GM23338 (cell line): ENCODE data around the gene CABYR. TPM values are rescaled to one million over a fixed set of nuclear protein-coding genes. Genes with fewer than 3 reads are reported as not detected.

Experiments used
- ATAC-seq: fragments of 200-7000 bp; cut with Tn5 transposase; 3 replicates; pipeline ENCODE4 v1.9.1; 2020
- DNase-seq: peaks from one replicate; pipeline ENCODE4 v3.0.0-alpha.2; 2015; ENCODE audit warnings: low spot score
- H2AFZ ChIP-seq: fragments of 200-600 bp; sonication (generic); 2 replicates; pipeline ENCODE4 v1.8.0; 2016; ENCODE audit warnings: antibody characterized with exemption, mild to moderate bottlenecking, moderate library complexity
- H3F3A ChIP-seq: fragments of 200-600 bp; sonication (generic); replicated peaks from 2 replicates; pipeline ENCODE4 v1.8.0; 2017; ENCODE audit warnings: antibody characterized with exemption, mixed run types, low read depth
- H3K27ac ChIP-seq: fragments of 200-600 bp; sonication (generic); 2 replicates; pipeline ENCODE4 v1.6.1; 2016; ENCODE audit warnings: low read depth
- H3K27me3 ChIP-seq: fragments of 200-600 bp; sonication (generic); 2 replicates; pipeline ENCODE4 v1.8.0; 2016; ENCODE audit warnings: mild to moderate bottlenecking, mixed run types, moderate library complexity; ENCODE audit not compliant: insufficient read depth
- H3K36me3 ChIP-seq: fragments of 200-600 bp; sonication (generic); 2 replicates; pipeline ENCODE4 v1.8.0; 2016; ENCODE audit warnings: mild to moderate bottlenecking; ENCODE audit not compliant: insufficient read depth
- H3K4me1 ChIP-seq: fragments of 200-600 bp; sonication (generic); 2 replicates; pipeline ENCODE4 v1.8.0; 2016; ENCODE audit warnings: mild to moderate bottlenecking, moderate library complexity; ENCODE audit not compliant: insufficient read depth
- H3K4me2 ChIP-seq: fragments of 200-600 bp; sonication (generic); 2 replicates; pipeline ENCODE4 v1.7.1; 2017; ENCODE audit warnings: mixed run types
- H3K4me3 ChIP-seq: fragments of 200-600 bp; sonication (generic); 2 replicates; pipeline ENCODE4 v1.6.1; 2016; ENCODE audit warnings: mixed run types
- H3K79me2 ChIP-seq: fragments of 200-600 bp; sonication (generic); replicated peaks from 2 replicates; pipeline ENCODE4 v1.8.0; 2017; ENCODE audit warnings: mild to moderate bottlenecking; ENCODE audit not compliant: insufficient read depth
- H3K9me2 ChIP-seq: fragments of 200-600 bp; sonication (generic); 2 replicates; pipeline ENCODE4 v1.8.0; 2017; ENCODE audit not compliant: insufficient read depth
- H4K20me1 ChIP-seq: fragments of 200-600 bp; sonication (generic); replicated peaks from 2 replicates; pipeline ENCODE4 v1.8.0; 2017; ENCODE audit warnings: mild to moderate bottlenecking; ENCODE audit not compliant: insufficient read depth
- H3K27ac Mint-ChIP-seq: 2 replicates; pipeline ENCODE4 v1.8.0; 2020; ENCODE audit warnings: inconsistent platforms, mild to moderate bottlenecking, moderate library complexity, mixed read lengths
- H3K27me3 Mint-ChIP-seq: 3 replicates; pipeline ENCODE4 v1.8.0; 2022; ENCODE audit warnings: low read depth, mild to moderate bottlenecking, moderate library complexity, mixed read lengths, inconsistent platforms; ENCODE audit not compliant: insufficient read depth, poor library complexity
- H3K36me3 Mint-ChIP-seq: 3 replicates; pipeline ENCODE4 v1.8.0; 2021; ENCODE audit warnings: low read depth, mild to moderate bottlenecking, inconsistent platforms, moderate library complexity, mixed read lengths
- H3K4me1 Mint-ChIP-seq: 3 replicates; pipeline ENCODE4 v1.8.0; 2020; ENCODE audit warnings: mild to moderate bottlenecking, inconsistent platforms, mixed read lengths
- H3K4me3 Mint-ChIP-seq: 3 replicates; pipeline ENCODE4 v1.8.0; 2021; ENCODE audit warnings: moderate library complexity, mild to moderate bottlenecking, inconsistent platforms, mixed read lengths
- H3K9me3 Mint-ChIP-seq: 3 replicates; pipeline ENCODE4 v1.8.0; 2020; ENCODE audit warnings: moderate library complexity, mild to moderate bottlenecking, inconsistent platforms, mixed read lengths
- EZH2 ChIP-seq: fragments of 200-600 bp; sonication (generic); IDR thresholded peaks from one replicate; pipeline ENCODE4 v1.8.0; 2017; ENCODE audit warnings: antibody characterized with exemption, mild to moderate bottlenecking, low read depth; ENCODE audit not compliant: unreplicated experiment
- EZH2phosphoT487 ChIP-seq: fragments of 200-600 bp; sonication (generic); IDR thresholded peaks from one replicate; pipeline ENCODE4 v1.8.1; 2018; ENCODE audit warnings: antibody characterized with exemption; ENCODE audit not compliant: unreplicated experiment
- NANOG ChIP-seq: IDR thresholded peaks from 2 replicates; pipeline ENCODE4 v1.6.1; 2016; ENCODE audit warnings: antibody characterized with exemption, borderline replicate concordance
- POLR2AphosphoS5 ChIP-seq: IDR thresholded peaks from 2 replicates; pipeline ENCODE4 v1.6.1; 2016; ENCODE audit warnings: antibody characterized with exemption, low read depth
- STAT1 ChIP-seq: IDR thresholded peaks from one replicate; pipeline ENCODE4 v1.6.1; 2016; ENCODE audit warnings: antibody characterized with exemption; ENCODE audit not compliant: unreplicated experiment
- ZNF114 ChIP-seq: fragments of 250-450 bp; sonication (Bioruptor Pico); IDR thresholded peaks from 2 replicates; pipeline ENCODE4 v1.5.0; 2020; ENCODE audit warnings: mild to moderate bottlenecking, moderate library complexity
- polyA plus RNA-seq: library from polyadenylated mRNA; unstranded; fragments of >200 nt; fragmentation: Nextera tagmentation; extraction: Ambion mirVana; gene quantifications from 2 replicates; pipeline ENCODE4 v1.2.1, GENCODE V29; 2016
- total RNA-seq: library from RNA; depleted of rRNA; stranded (reverse); fragments of >200 nt; shearing (Covaris generic); gene quantifications from 2 replicates; pipeline ENCODE4 v1.2.3, GENCODE V29; 2014
- TF ChIP-seq, protein P1 (sequence below): IDR thresholded peaks from 2 replicates; pipeline ENCODE4 v1.6.1; 2016; ENCODE audit warnings: antibody characterized with exemption
- TF ChIP-seq, protein P2 (sequence below): IDR thresholded peaks from one replicate; pipeline ENCODE4 v1.6.1; 2018; ENCODE audit warnings: antibody characterized with exemption; ENCODE audit not compliant: unreplicated experiment
- TF ChIP-seq, protein P3 (sequence below): fragments of 250-450 bp; sonication (Bioruptor Pico); IDR thresholded peaks from 2 replicates; pipeline ENCODE4 v1.5.0; 2020; ENCODE audit warnings: mild to moderate bottlenecking, moderate library complexity

The CABYR gene
- total and polyA plus RNA-seq, 2 experiments from 2014 or later: 24.0 to 48.4 TPM

- Mint-ChIP-seq H3K4me3 (no peak overlapping the region), H3K27ac (no peak overlapping the region), H3K4me1 (peaks cover 11% of the 10 kb centered on the region), H3K27me3 (peaks cover 6% of the 10 kb centered on the region), H3K36me3 (no peaks in the 10 kb centered on the region; the same call in 2 of the 3 replicates), H3K9me3 (no peaks in the 10 kb centered on the region)
- Histone ChIP-seq H3K27me3 (no peaks in the 10 kb centered on the region), H3K79me2 (no peaks in the 10 kb centered on the region), H3K4me1 (no peaks in the 10 kb centered on the region), H3K36me3 (no peaks in the 10 kb centered on the region), H4K20me1 (peaks cover 4% of the 10 kb centered on the region), H3K9me2 (no peaks in the 10 kb centered on the region), H3K4me3 (no peak overlapping the region), H2AFZ (no peak overlapping the region), H3F3A (no peaks in the 10 kb centered on the region), H3K27ac (no peak overlapping the region), H3K4me2 (no peak overlapping the region)
- TF ChIP-seq, protein P1, sequence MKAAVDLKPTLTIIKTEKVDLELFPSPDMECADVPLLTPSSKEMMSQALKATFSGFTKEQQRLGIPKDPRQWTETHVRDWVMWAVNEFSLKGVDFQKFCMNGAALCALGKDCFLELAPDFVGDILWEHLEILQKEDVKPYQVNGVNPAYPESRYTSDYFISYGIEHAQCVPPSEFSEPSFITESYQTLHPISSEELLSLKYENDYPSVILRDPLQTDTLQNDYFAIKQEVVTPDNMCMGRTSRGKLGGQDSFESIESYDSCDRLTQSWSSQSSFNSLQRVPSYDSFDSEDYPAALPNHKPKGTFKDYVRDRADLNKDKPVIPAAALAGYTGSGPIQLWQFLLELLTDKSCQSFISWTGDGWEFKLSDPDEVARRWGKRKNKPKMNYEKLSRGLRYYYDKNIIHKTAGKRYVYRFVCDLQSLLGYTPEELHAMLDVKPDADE: no peak
- TF ChIP-seq EZH2: no peak
- TF ChIP-seq, protein P2, sequence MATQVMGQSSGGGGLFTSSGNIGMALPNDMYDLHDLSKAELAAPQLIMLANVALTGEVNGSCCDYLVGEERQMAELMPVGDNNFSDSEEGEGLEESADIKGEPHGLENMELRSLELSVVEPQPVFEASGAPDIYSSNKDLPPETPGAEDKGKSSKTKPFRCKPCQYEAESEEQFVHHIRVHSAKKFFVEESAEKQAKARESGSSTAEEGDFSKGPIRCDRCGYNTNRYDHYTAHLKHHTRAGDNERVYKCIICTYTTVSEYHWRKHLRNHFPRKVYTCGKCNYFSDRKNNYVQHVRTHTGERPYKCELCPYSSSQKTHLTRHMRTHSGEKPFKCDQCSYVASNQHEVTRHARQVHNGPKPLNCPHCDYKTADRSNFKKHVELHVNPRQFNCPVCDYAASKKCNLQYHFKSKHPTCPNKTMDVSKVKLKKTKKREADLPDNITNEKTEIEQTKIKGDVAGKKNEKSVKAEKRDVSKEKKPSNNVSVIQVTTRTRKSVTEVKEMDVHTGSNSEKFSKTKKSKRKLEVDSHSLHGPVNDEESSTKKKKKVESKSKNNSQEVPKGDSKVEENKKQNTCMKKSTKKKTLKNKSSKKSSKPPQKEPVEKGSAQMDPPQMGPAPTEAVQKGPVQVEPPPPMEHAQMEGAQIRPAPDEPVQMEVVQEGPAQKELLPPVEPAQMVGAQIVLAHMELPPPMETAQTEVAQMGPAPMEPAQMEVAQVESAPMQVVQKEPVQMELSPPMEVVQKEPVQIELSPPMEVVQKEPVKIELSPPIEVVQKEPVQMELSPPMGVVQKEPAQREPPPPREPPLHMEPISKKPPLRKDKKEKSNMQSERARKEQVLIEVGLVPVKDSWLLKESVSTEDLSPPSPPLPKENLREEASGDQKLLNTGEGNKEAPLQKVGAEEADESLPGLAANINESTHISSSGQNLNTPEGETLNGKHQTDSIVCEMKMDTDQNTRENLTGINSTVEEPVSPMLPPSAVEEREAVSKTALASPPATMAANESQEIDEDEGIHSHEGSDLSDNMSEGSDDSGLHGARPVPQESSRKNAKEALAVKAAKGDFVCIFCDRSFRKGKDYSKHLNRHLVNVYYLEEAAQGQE: no peak
- no peak for TF ChIP-seq STAT1
- no peak for TF ChIP-seq POLR2AphosphoS5
- TF ChIP-seq, protein P3, sequence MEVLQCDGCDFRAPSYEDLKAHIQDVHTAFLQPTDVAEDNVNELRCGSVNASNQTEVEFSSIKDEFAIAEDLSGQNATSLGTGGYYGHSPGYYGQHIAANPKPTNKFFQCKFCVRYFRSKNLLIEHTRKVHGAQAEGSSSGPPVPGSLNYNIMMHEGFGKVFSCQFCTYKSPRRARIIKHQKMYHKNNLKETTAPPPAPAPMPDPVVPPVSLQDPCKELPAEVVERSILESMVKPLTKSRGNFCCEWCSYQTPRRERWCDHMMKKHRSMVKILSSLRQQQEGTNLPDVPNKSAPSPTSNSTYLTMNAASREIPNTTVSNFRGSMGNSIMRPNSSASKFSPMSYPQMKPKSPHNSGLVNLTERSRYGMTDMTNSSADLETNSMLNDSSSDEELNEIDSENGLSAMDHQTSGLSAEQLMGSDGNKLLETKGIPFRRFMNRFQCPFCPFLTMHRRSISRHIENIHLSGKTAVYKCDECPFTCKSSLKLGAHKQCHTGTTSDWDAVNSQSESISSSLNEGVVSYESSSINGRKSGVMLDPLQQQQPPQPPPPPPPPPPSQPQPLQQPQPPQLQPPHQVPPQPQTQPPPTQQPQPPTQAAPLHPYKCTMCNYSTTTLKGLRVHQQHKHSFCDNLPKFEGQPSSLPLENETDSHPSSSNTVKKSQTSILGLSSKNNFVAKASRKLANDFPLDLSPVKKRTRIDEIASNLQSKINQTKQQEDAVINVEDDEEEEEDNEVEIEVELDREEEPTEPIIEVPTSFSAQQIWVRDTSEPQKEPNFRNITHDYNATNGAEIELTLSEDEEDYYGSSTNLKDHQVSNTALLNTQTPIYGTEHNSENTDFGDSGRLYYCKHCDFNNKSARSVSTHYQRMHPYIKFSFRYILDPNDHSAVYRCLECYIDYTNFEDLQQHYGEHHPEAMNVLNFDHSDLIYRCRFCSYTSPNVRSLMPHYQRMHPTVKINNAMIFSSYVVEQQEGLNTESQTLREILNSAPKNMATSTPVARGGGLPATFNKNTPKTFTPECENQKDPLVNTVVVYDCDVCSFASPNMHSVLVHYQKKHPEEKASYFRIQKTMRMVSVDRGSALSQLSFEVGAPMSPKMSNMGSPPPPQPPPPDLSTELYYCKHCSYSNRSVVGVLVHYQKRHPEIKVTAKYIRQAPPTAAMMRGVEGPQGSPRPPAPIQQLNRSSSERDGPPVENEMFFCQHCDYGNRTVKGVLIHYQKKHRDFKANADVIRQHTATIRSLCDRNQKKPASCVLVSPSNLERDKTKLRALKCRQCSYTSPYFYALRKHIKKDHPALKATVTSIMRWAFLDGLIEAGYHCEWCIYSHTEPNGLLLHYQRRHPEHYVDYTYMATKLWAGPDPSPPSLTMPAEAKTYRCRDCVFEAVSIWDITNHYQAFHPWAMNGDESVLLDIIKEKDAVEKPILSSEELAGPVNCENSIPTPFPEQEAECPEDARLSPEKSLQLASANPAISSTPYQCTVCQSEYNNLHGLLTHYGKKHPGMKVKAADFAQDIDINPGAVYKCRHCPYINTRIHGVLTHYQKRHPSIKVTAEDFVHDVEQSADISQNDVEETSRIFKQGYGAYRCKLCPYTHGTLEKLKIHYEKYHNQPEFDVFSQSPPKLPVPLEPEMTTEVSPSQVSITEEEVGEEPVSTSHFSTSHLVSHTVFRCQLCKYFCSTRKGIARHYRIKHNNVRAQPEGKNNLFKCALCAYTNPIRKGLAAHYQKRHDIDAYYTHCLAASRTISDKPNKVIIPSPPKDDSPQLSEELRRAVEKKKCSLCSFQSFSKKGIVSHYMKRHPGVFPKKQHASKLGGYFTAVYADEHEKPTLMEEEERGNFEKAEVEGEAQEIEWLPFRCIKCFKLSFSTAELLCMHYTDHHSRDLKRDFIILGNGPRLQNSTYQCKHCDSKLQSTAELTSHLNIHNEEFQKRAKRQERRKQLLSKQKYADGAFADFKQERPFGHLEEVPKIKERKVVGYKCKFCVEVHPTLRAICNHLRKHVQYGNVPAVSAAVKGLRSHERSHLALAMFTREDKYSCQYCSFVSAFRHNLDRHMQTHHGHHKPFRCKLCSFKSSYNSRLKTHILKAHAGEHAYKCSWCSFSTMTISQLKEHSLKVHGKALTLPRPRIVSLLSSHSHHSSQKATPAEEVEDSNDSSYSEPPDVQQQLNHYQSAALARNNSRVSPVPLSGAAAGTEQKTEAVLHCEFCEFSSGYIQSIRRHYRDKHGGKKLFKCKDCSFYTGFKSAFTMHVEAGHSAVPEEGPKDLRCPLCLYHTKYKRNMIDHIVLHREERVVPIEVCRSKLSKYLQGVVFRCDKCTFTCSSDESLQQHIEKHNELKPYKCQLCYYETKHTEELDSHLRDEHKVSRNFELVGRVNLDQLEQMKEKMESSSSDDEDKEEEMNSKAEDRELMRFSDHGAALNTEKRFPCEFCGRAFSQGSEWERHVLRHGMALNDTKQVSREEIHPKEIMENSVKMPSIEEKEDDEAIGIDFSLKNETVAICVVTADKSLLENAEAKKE: no peak
- TF ChIP-seq NANOG: no peak
- no peak for TF ChIP-seq ZNF114 (CRISPR knock-in tag)
- TF ChIP-seq EZH2phosphoT487: no peak
- ATAC-seq (no peak), DNase-seq (no peak)
Observed at GRCh38 chr18:24196764-24197163, 57.9 kb downstream of the CABYR start.
